HL-60 (cell line): ENCODE measurements around the gene SPSB4.

Experiments
- DNase-seq, 2 experiments: peaks; one replicate each; pipeline ENCODE4 v3.0.0-alpha.2; 2010 to 2020; ENCODE audit warnings: low read depth in 1 of 2, low spot score in 1 of 2
- H3K27ac ChIP-seq: fragments of 250-450 bp; sonication (Bioruptor Pico); replicated peaks from 2 replicates; pipeline ENCODE4 v1.5.1; 2020; ENCODE audit warnings: mild to moderate bottlenecking, moderate library complexity
- H3K27me3 ChIP-seq: fragments of 250-450 bp; sonication (Bioruptor Pico); 2 replicates; pipeline ENCODE4 v1.5.1; 2021; ENCODE audit warnings: mild to moderate bottlenecking, moderate library complexity; ENCODE audit not compliant: insufficient read depth, poor library complexity, severe bottlenecking
- H3K4me3 ChIP-seq: replicated peaks from 2 replicates; pipeline ENCODE4 v1.5.1; 2011; ENCODE audit warnings: mild to moderate bottlenecking, control low read depth, low read length; ENCODE audit not compliant: insufficient read depth
- CTCF ChIP-seq: IDR thresholded peaks from one replicate; pipeline ENCODE4 v1.5.1; 2011; ENCODE audit warnings: low read length, control low read depth, inconsistent platforms; ENCODE audit not compliant: insufficient read depth
- GABPA ChIP-seq: IDR thresholded peaks from 2 replicates; pipeline ENCODE4 v1.6.1; 2012; ENCODE audit warnings: low read depth
- POLR2AphosphoS5 ChIP-seq: IDR thresholded peaks from 2 replicates; pipeline ENCODE4 v1.6.1; 2012; ENCODE audit warnings: low read depth
- REST ChIP-seq: IDR thresholded peaks from 2 replicates; pipeline ENCODE4 v1.6.1; 2012; ENCODE audit warnings: low read depth; ENCODE audit not compliant: insufficient replicate concordance
- SPI1 ChIP-seq: IDR thresholded peaks from 2 replicates; pipeline ENCODE4 v1.6.1; 2012; ENCODE audit warnings: low read depth, mild to moderate bottlenecking, borderline replicate concordance
- long read RNA-seq: library from polyadenylated mRNA; unstranded; transcript quantifications from one replicate; pipeline ENCODE4 v2.0.0, GENCODE V29; 2020

Gene SPSB4
- long read RNA-seq: 0 reads

GRCh38 chr3:141050576-141051442 is at the start of gene SPSB4:
Gene SPSB4, plus strand, starts transcription at chr3:141051347. Its CDS starts 14,758 bp downstream, at chr3:141066105.
- DNase-seq: peak; percentile 21 to 29
- no peak within 1 kb of the TSS for H3K27ac ChIP-seq
- TF ChIP-seq SPI1: 0 out of 2 replicates have a peak, but pooled peaks have one; percentile 19
- no peak for TF ChIP-seq POLR2AphosphoS5
- peak; percentile 0 for TF ChIP-seq CTCF
- peaks cover 47% of the 10 kb centered on the region for H3K27me3 ChIP-seq
- peak within 1 kb of the TSS; percentile 6 for H3K4me3 ChIP-seq

GRCh38 chr3:141006344-141006743 is 44.8 kb upstream of the SPSB4 start:
- DNase-seq: no peak
- no peak overlapping the region for H3K4me3 ChIP-seq
- H3K27me3 ChIP-seq: no peaks in the 10 kb centered on the region
- no peak overlapping the region for H3K27ac ChIP-seq
- no peak for TF ChIP-seq SPI1
- TF ChIP-seq CTCF: no peak
- TF ChIP-seq POLR2AphosphoS5: no peak
- TF ChIP-seq REST: no peak
- TF ChIP-seq GABPA: no peak

- no peak overlapping the region for H3K4me3 ChIP-seq
- no peak for DNase-seq
- H3K27ac ChIP-seq: no peak overlapping the region
- H3K27me3 ChIP-seq: no peaks in the 10 kb centered on the region
- no peak for TF ChIP-seq REST
These were observed 41.7 kb upstream of the SPSB4 start for GRCh38 chr3:141009496-141009895.

GRCh38 chr3:141011232-141011996 is 39.7 kb upstream of the SPSB4 start:
- Histone ChIP-seq H3K4me3 (no peak overlapping the region), H3K27ac (no peak overlapping the region), H3K27me3 (no peaks in the 10 kb centered on the region)
- DNase-seq: peak in 1 of 2 experiments; percentile 74
- TF ChIP-seq REST (no peak), CTCF (peak; percentile 78)
